GM21786 (cell line): ENCODE measurements around the gene PFDN4.

Experiments used
- ATAC-seq: cut with Tn5 transposase; IDR thresholded peaks from one replicate; pipeline ENCODE4 v1.9.1; 2021; ENCODE audit not compliant: unreplicated experiment

The PFDN4 gene

DNA sequence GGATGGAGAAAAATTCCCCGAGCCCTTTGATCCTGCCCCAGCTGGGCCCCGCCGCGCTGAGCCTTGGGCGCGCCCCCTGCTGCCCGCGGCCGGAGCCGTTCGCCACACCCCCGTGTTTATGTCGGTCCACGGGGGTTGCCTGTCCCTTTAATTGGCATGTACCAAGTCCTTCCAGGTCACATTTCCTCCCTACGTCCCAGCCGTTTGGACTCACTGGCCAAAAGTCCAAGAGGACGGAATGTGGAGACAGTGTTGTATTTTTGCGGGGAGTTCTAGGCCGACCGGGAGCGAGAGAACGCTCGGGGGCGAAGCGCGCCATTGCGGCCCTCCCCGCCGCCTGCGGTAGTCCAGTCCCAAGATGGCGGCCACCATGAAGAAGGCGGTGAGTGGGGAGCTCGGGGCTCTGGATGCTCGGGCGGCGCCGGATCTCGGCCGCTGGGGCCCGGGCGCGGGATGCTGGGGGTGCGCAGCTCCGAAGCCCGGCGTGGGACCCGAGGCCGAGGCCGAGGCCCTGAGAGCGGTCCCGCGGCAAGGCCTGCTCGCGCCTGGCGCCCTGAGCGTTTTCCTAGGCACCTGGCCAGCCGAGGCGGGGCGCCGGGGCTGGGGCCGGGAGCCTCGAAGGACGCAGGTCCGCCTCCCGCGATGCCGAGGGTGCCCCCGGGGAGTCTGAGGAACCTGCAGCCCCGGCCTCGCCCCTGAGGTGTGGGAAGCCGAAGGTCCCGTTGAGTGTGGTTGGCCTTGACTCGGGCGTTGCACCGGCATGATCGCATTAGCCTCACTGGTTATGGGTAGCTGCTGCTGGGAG lies at the start of gene PFDN4:
TSS of gene PFDN4 (plus strand) at position 345 of the 805 bp plus-strand sequence. CDS start at position 359, 14 bp downstream.
- ATAC-seq: peak; percentile 92

DNA sequence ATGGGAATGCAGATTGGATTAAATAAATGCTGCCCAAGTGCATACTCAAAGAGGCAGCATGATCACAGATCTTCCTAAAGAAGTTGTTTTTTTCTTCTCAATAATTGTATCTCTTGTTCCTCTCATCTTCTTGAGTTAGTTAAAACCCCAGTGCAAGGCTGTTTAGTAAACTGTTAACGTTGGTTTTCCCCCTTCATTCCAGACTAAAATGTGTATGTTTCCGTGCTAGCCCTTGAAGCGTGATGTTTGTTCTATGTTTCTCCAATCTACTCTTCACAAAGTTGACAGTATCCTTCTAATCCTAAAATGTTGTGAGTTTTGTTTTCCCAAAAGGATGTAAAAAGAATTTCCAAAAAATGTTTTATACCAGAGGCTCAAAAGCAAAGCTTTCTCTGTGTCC lies 49.7 kb upstream of the PFDN4 start:
- ATAC-seq: no peak

DNA sequence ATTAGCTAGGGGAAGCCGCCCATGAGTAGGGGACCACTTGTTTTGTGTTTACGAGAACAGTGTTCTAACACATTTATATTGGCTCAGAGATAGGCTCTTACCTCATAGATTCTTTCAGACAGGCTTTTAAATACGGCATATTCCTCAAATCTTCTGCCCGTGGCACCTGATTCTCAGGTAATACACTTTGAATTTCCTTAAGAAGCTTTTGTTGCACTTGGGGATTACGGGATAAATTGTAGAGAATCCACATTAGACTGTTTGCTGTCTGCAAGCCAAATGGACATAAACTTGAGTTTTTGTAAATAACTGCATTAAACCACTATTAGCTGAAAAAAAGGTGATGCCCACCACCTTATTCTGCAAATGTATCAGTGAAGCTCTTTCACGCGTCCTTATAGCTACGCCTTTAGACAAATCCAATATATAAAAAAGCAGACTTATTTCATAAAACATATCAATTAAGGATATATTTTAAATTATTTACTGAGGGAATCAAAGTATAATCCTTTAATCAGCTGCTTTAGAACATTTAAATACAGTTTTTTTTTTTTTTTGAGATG lies 49.0 kb upstream of the PFDN4 start:
- no peak for ATAC-seq

GRCh38 chr20:54160065-54161007 lies 47.6 kb upstream of the PFDN4 start:
- ATAC-seq: no peak

DNA sequence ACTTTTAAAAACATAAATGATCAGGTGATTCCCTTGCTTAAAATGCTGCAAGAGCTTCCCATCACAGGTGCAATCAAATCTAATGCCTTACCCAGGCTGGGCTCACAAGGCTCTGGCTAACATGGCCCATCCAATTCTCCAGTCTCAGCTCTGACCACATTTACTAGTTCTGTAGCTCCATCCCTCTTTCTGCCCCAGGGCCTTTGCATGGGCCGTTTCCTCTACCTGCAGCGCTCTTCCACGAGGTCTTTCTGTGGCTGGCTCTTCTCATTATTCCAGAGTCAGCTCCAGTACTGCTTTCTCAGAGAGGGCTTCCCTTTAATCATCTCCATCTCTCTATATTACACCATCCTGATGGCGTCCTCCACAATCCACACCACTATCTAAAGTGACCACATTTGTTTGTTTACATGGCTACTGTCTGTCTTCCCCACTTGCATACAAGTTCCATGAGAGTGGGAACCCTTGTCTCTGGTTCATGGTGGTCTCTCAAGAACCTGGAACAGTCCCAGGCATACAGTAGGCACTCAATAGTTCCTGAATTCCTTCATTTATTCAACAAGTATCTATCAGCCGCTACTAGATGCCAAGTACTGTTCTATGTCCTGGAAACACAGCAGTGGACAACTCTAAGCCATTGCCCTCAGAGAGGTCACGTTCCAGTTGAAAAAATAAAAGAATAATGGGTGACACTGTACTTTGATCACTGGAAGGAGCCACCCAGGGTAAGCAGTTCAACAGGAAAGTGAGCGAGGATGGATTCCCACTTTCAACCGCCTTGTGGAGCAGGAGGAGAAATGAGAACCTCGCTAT lies 46.7 kb upstream of the PFDN4 start:
- ATAC-seq: no peak

- no peak for ATAC-seq
Observed at GRCh38 chr20:54161821-54162149, 46.1 kb upstream of the PFDN4 start.

- ATAC-seq: no peak
Observed at GRCh38 chr20:54162378-54163009, 45.4 kb upstream of the PFDN4 start.

DNA sequence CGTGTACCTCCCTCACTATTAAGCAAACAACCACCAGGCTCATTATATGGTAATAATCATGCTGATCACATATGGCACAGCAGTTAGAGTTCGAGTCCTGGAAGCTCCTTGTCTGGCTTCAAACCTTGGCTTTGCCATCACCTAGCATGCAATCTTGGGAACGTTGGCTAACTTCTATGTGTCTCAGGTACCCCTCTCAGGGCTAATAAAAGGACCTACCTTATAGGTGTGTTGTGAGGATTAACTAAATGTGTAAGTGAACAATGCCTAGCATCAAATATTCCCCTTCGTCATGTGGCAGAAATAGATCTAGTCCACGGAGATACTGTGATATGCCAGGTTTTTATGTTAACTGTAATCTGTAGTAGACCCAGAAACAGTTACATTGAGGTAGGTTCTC lies 44.5 kb upstream of the PFDN4 start:
- no peak for ATAC-seq

DNA sequence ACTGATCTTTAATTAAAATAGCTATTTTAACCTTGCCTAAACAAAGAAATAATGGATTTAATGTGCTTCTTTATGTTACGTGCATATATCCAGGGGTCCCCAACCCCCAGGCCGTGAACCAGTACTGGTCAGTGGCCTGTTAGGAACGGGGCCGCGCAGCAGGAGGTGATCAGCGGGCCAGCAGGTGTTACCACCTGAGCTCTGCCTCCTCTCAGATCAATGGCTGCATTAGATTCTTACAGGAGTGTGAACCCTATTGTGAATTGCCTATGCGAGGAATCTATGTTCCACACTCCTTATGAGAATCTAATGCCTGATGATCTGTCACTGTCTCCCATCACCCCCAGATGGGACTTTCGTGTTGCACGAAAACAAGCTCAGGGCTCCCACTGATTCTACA lies 42.9 kb upstream of the PFDN4 start:
- no peak for ATAC-seq

- no peak for ATAC-seq
Observed at GRCh38 chr20:54165803-54166202, 42.1 kb upstream of the PFDN4 start.

DNA sequence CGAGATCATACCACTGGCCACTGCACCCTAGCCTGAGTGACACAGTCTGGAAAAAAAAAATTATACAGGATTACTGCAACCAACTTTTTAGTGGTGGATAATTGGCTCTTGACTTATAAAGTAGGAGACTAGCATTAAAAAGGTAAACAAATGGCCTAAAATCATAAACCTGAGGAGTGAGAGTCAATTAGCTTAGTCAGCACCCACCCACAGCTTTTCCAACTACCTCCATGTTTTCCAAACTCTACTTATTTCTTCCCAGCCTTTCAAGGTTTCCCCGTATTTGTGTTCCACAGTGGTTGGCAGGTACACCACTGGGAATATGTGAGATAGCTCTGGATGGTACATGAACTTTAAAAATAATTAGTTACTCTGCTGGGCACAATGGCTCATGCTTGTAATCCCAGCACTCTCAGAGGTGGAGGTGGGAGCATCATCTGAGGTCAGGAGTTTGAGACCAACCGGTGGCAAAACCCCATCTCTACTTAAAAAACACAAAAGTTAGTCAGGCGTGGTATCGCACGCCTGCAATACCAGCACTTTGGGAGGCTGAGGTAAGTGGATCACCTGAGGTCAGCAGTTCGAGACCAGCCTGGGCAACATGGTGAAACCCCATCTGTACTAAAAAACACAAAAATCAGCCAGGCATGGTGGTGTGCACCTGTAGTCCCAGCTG lies 40.8 kb upstream of the PFDN4 start:
- ATAC-seq: no peak

- ATAC-seq: no peak
Observed at GRCh38 chr20:54167909-54168872, 39.7 kb upstream of the PFDN4 start.

- ATAC-seq: no peak
Observed at GRCh38 chr20:54168961-54169862, 38.7 kb upstream of the PFDN4 start.

DNA sequence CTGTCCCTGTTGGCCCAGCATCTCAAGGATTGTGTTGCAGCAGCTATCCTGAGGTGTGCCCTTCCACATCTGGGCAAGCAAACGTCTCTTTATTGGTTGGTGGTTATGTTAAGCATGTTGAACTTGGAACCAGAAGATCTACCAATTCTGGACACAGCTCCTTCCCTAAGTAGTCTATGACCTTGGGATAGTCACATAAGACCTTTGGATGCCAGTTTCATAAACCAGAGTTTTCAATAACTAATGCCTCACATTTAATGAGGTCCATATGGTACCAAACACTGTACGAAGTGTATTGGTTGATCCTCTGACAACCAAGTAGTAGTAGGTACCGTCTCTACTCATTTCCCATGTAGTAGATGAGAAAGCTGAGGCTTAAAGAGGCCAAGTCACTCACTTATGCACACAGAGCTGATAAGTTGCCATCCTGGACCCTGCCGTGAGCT lies 37.8 kb upstream of the PFDN4 start:
- ATAC-seq: no peak

DNA sequence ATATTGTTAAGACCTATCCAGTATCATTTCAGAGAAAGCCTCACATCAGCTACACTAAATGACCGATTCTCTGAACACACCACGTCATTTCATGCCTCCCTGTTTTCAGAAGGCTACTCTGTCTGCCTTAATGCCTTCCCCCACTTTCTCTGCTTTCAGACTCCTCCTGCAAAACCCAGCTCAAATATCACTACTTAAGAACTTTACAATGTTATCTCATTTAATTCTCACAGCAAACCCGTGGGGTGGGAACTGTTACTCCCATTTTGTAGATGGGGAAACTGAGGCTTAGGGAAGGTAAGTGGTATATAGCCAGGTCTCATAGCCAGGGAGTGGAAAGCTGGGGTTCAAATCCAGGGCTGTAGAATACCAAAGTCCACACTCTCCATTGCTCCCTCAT lies 36.9 kb upstream of the PFDN4 start:
- ATAC-seq: no peak

DNA sequence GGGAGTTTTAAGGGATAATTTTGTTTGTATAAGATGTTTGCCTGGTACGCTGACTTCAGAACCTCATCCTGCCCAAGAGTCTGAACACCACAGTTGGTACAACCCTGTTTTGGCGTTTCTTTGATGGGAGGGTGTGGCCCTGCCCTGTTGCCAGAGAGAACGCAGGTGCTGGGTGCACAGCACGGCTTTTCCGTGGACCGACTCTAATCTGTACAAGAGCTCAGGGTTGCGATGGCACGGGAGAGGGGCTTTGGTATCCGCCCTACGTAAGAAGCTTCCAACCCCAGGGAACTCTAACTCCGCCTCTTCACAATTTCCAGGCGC lies 35.4 kb upstream of the PFDN4 start:
- ATAC-seq: no peak

DNA sequence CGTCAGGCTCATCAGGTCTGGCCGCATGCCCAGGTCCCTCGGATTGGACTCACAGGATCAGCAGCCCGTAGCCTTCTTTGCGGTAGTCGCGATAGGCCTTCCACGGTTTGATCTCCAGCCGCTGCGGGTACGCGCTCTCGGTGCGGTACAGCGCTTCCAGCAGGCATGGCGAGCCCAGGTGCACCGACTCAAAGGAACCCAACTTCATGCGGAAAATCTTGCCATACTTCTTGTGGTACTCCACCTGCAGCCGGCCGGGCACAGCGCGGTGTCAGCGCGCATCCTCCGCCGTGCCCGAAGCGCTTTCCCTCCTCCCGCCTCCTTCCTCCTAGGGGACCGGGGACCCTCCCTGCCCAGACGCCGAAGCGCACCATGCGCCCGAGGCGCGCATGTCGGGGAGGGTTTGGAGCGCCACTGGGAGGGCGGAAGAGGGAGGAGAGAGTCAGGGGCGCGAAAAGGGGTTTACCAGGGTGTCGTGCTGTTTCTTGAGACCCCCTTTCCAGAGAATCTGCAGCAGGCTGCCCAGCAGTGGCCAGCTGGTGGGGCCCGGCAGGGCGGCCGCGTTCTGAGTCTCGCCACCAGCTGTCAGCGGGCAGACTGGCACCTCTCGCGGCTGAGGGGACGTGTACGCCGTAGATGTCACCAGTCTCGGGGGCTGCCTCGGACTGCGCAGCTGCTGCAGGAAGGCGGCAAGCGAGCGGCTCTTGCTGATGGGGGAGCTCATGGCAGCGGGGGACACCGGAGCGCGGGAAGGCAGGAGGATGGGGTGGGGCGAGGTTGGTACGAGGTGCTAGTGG lies 34.8 kb upstream of the PFDN4 start:
- ATAC-seq: no peak
